ENCODE results near the gene KCNQ1OT1. TPM values are rescaled to one million over a fixed set of nuclear protein-coding genes. Genes with fewer than 3 reads are reported as not detected.

KCNQ1OT1 gene
- total and polyA plus RNA-seq, 2 of the 4 experiments (the other 2 are of a cell fraction), result 0.14 to 2.0 TPM

- no TSS peak for BruUV-seq (replicated peaks)
- Histone ChIP-seq H4K20me1 (ENCODE audit: insufficient read depth, low read length) (peaks cover 69% of the 10 kb centered on the region), H2AK5ac (ENCODE audit: low read depth, low read length) (no peak overlapping the region), H3K79me1 (ENCODE audit: low read depth in 1 of 2, low read length in 2 of 2) (peaks cover 9 to 42% of the 10 kb centered on the region in 2 experiments), H3K9me3 (ENCODE audit: control insufficient read depth, insufficient read depth, low read length) (no peaks in the 10 kb centered on the region), H2BK120ac (ENCODE audit: low read depth, low read length) (no peak overlapping the region), H4K91ac (ENCODE audit: insufficient read depth, low read depth, low read length) (no peak overlapping the region), H2AK9ac (replicated peaks; ENCODE audit: low read depth, low read length, poor library complexity) (no peak overlapping the region), H3K9me1 (ENCODE audit: insufficient read depth, low read length) (peaks cover 16% of the 10 kb centered on the region), H3K27me3 (ENCODE audit: control insufficient read depth, insufficient read depth, low read length) (peaks cover 5% of the 10 kb centered on the region), H3K4ac (ENCODE audit: low read depth, low read length) (no peak overlapping the region), H4K5ac (ENCODE audit: low read depth, low read length) (no peak overlapping the region), H3K4me1 (ENCODE audit: control insufficient read depth, insufficient read depth, low read length) (no peaks in the 10 kb centered on the region), H4K8ac (ENCODE audit: low read depth in 2 of 2, low read length in 2 of 2) (no peak overlapping the region), H3K18ac (ENCODE audit: low read depth, low read length) (no peak overlapping the region), H3K36me3 (ENCODE audit: control insufficient read depth, insufficient read depth, low read length) (peaks cover 2% of the 10 kb centered on the region; the same call in 1 of the 2 replicates), H3K23ac (ENCODE audit: low read depth, low read length) (no peak overlapping the region), H3K9ac (ENCODE audit: low read depth, low read length) (no peak overlapping the region), H2BK15ac (ENCODE audit: low read depth, low read length) (no peak overlapping the region), H3K14ac (replicated peaks; ENCODE audit: low read depth, low read length) (no peak overlapping the region), H2BK20ac (ENCODE audit: low read depth, low read length) (no peak overlapping the region), H3K56ac (ENCODE audit: extremely low read depth, insufficient read depth, low read length) (no peak overlapping the region), H3K4me2 (ENCODE audit: low read depth, low read length) (no peak overlapping the region), H3K4me3 (ENCODE audit: insufficient read depth, low read depth, low read length) (no peak overlapping the region), H2AFZ (replicated peaks; ENCODE audit: low read length, poor library complexity) (no peak overlapping the region), H3K27ac (ENCODE audit: insufficient read depth, low read length) (no peak overlapping the region), H2BK5ac (ENCODE audit: low read depth, low read length, poor library complexity, severe bottlenecking) (no peak overlapping the region)
- dilution Hi-C loops (cut with HindIII; ENCODE audit: low sequenced_read_pairs, unreplicated experiment) (no loop called here), intact Hi-C loops (cut with micrococcal nuclease) (no loop called here), in situ Hi-C loops (cut with MboI; ENCODE audit: low sequenced_read_pairs) (no loop called here)
- TF ChIP-seq SMC3 (IDR thresholded peaks at IDR 0.05; ENCODE audit: low read depth, low read length) (no peak), RFX5 (IDR thresholded peaks at IDR 0.05; ENCODE audit: low read depth, low read length) (no peak), FOS (IDR thresholded peaks at IDR 0.05; ENCODE audit: low read depth, low read length) (no peak), RAD21 (IDR thresholded peaks at IDR 0.05; ENCODE audit: low read length) (no peak), BHLHE40 (IDR thresholded peaks at IDR 0.05; ENCODE audit: low read depth, low read length) (no peak), MAFK (IDR thresholded peaks at IDR 0.05; ENCODE audit: low read depth, low read length) (no peak), MAZ (IDR thresholded peaks at IDR 0.05; ENCODE audit: borderline replicate concordance, low read depth, low read length) (no peak), CHD1 (IDR thresholded peaks at IDR 0.05; ENCODE audit: low read depth, low read length) (no peak), CEBPB (IDR thresholded peaks at IDR 0.05; ENCODE audit: low read depth, low read length) (no peak), POLR2A (IDR thresholded peaks at IDR 0.05; ENCODE audit: low read depth, low read length) (no peak), NFE2L2 (IDR thresholded peaks at IDR 0.05; ENCODE audit: low read depth, low read length) (no peak), ELK1 (IDR thresholded peaks at IDR 0.05; ENCODE audit: borderline replicate concordance, low read depth, low read length) (no peak), RCOR1 (IDR thresholded peaks at IDR 0.05; ENCODE audit: insufficient replicate concordance, low read length) (no peak)
- TF ChIP-seq, protein P1, sequence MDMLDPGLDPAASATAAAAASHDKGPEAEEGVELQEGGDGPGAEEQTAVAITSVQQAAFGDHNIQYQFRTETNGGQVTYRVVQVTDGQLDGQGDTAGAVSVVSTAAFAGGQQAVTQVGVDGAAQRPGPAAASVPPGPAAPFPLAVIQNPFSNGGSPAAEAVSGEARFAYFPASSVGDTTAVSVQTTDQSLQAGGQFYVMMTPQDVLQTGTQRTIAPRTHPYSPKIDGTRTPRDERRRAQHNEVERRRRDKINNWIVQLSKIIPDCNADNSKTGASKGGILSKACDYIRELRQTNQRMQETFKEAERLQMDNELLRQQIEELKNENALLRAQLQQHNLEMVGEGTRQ (IDR thresholded peaks at IDR 0.05; ENCODE audit: low read depth, low read length), result no peak
- TF ChIP-seq, protein P2, sequence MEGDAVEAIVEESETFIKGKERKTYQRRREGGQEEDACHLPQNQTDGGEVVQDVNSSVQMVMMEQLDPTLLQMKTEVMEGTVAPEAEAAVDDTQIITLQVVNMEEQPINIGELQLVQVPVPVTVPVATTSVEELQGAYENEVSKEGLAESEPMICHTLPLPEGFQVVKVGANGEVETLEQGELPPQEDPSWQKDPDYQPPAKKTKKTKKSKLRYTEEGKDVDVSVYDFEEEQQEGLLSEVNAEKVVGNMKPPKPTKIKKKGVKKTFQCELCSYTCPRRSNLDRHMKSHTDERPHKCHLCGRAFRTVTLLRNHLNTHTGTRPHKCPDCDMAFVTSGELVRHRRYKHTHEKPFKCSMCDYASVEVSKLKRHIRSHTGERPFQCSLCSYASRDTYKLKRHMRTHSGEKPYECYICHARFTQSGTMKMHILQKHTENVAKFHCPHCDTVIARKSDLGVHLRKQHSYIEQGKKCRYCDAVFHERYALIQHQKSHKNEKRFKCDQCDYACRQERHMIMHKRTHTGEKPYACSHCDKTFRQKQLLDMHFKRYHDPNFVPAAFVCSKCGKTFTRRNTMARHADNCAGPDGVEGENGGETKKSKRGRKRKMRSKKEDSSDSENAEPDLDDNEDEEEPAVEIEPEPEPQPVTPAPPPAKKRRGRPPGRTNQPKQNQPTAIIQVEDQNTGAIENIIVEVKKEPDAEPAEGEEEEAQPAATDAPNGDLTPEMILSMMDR (conservative IDR thresholded peaks at IDR 0.05; ENCODE audit: low read depth, low read length), result no peak
- WGBS, 2 experiments (ENCODE audit: extremely low coverage in 2 of 2, insufficient read length in 1 of 2), result no CpG with 5 or more reads among the region's 1 CpG
- POLR2A ChIA-PET (ENCODE audit: unreplicated experiment), result no interaction called here
- DNase-seq (no peak), ATAC-seq (ENCODE audit: low read depth) (no peak; the same call in 1 of the 2 replicates)
- CTCF ChIA-PET, result no interaction called here
Measured at GRCh38 chr11:2678396-2678795, 21.4 kb downstream of the KCNQ1OT1 start.
